ENCODE results near the gene FAM216A.

DNA sequence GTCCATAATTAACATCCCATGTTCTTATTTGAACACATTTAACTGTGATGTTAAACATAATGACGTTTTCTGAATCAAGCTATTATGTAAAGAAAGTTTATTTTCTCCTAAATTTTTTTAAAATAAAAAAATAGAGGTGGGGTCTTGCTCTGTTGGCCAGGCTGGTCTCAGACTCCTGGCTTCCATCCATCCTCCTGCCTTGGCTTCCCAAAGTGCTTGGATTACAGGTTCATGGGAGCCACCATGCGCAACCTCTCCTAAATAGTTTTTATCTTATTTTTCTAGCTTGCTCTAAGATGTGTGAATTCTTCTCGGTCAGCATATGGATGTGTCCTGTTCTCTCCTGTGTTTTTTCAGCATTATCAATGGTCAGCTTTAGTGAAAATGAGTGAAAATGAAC is 36.7 kb downstream of the FAM216A start:
- TF ChIP-seq, protein P1, sequence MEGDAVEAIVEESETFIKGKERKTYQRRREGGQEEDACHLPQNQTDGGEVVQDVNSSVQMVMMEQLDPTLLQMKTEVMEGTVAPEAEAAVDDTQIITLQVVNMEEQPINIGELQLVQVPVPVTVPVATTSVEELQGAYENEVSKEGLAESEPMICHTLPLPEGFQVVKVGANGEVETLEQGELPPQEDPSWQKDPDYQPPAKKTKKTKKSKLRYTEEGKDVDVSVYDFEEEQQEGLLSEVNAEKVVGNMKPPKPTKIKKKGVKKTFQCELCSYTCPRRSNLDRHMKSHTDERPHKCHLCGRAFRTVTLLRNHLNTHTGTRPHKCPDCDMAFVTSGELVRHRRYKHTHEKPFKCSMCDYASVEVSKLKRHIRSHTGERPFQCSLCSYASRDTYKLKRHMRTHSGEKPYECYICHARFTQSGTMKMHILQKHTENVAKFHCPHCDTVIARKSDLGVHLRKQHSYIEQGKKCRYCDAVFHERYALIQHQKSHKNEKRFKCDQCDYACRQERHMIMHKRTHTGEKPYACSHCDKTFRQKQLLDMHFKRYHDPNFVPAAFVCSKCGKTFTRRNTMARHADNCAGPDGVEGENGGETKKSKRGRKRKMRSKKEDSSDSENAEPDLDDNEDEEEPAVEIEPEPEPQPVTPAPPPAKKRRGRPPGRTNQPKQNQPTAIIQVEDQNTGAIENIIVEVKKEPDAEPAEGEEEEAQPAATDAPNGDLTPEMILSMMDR (IDR thresholded peaks at IDR 0.05): no peak
- no peak for TF ChIP-seq ZFX (IDR thresholded peaks at IDR 0.05; ENCODE audit: borderline replicate concordance)

Data from 22Rv1 (cell line).